Hindlimb muscle (tissue), 1 donor: ENCODE data around the gene INO80. TPM values are rescaled to one million over a fixed set of nuclear protein-coding genes. Genes with fewer than 3 reads are reported as not detected.
"Not testable (repeated sequence)": the region's sequence is repeated elsewhere in the genome, so short reads cannot be mapped to it uniquely, and the experiment has no call there.

Experiments used
- DNase-seq: peaks from one replicate; pipeline ENCODE4 v3.0.0-alpha.2; 2013
- polyA plus RNA-seq: library from polyadenylated mRNA; unstranded; fragments of 120-200 nt; gene quantifications from one replicate; pipeline ENCODE4 v1.2.1, GENCODE V29; 2013; ENCODE audit not compliant: insufficient read length

The INO80 gene
- polyA plus RNA-seq, 1 donor = 17.8 TPM

DNA sequence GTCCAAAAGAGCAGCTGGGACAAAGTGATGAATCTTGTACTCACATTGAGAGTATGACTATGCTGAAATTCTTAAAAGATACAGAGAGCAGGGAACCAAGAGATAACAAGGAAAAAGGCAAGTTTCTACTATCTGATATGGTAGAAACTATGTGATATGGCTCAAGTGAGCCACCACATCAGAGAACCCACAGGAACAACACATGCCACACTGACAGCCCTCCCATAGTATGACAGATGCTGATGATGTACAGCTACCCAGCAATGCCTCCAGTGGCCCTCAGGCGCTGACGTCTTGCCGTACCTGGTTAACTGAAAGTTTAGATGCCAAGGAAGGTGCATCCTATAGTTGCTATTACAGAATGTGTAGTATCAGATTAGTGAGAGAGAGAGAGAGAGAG, 120.4 kb downstream of the INO80 start:
- DNase-seq = no peak

DNA sequence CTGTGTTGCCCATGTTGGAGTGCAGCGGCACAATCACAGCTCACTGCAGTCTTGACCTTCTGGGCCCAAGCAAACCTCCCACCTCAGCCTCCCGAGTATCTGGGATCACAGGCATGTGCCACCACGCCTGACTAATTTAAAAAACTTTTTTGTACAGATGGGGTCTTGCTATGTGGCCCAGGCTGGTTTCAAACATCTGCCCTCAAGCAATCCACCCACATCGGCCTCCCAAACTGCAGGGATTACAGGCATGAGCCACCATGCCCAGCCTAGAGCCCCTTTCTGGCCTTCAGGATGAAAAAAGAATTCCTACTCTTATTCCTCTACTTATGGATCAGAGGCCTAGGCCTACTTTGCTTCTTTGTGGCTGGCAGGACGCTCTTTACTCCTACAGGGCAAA, 123.3 kb downstream of the INO80 start:
- no peak for DNase-seq

DNA sequence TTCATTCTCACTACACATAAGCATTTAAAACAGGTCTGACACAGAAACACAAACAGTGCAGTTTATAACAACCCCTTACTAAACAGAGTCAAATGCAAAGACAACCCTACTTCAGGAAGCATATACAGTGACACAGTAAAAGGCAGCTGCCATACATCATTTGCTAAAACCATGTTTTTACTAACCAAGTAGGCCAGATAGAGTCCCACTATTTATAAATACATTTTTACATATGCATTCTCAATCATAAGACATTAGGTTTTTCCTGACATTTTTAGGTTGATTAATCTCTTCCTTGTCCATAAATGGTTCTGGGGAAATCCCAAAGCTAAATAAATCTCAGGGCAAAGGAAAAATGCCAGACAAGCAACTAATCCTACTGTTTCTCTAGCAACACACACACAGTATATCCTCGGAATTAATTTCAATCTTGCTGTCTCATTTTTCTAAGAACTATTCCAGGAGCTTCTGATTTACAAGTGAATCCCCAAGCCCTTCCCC, 123.8 kb downstream of the INO80 start:
- DNase-seq = no peak

DNA sequence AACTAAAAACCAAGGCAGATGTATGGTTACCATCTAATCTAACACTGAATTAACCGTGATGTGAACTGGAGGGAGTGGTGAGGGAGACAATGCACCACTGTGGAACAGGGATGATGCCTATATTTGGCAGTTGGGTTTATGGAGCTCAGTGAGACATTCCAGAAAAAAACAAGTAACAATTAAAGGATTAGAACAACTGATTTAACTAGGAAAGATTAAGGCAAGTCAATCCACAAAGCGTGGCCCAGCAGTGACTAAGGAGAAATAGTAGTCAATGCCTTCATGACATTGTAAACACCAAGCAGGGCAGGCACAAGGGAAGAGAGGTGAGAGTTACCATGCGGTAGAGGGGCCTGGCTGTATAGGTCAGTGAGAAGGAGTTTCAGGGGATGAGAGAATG, 124.7 kb downstream of the INO80 start:
- DNase-seq = no peak

DNA sequence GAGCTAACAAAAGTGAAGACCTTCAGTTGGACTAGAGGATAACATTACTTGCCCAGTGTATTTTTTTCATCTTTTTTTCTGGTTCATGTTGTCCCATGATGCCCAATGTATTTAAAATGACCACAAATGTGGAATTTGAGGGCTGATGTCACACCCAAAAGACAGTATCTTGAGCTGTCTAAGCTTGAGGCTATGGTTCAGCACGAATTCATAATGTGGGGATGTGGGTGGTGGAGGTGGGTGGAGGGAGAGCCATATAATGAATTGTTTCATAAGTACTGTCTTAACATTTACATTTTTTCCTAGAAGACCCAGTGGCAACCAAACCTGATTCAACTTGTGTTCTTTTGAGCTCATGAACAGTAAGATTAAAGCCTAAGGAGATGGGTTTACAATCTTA, 125.3 kb downstream of the INO80 start:
- DNase-seq = no peak

DNA sequence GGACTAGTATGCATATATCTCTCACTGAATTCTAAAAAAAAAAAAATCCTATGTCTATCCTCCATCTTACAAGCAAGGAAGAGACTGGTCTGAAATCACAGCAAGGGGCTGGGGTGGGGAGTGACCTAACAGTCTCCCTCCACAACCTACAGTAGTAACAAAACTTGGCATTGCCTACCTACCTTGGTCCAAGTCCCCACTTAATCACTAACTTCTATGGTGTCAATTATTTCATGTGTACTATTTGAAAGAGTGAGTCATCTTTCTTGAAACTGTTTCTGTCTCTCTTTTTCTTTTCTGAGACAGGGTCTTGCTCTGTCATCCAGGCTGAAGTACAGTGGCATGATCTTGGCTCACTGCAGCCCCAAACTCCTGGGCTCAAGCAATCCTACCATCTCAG, 126.0 kb downstream of the INO80 start:
- no peak for DNase-seq

DNA sequence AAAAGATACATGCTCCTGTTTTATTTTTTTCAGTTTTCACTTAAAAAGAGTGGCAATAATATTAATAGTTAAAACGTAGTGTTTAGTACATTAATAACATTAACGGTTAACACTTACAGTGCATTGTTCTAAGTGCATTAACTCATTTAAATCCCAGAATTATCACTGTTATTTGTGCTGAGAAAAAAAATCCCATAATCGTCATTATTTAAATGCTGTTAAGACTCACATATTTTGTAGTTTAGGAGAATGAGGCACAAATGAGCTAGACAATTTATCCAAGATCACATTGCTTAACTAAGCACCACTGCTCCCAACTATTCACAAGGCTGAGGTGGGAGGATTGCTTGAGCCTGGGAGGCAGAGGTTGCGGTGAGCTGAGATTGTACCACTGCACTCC, 127.9 kb downstream of the INO80 start:
- DNase-seq = no peak

DNA sequence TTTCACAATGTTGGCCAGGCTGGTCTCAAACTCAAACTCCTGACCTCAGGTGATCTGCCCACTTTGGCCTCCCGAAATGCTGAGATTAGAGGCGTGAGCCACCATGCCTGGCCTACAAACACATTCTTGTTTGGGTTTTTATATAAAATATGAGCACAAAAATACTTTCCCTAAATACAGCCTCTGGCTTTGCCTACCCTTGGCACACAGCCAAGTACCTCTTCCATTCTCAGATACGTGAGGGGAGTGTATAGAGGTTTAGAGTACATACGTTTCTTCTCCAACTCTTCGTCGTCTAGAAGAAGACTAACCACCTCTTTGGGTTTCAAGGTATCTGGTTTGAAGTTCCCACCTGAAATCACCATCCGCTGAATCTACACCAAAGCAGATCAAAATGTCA, 129.3 kb downstream of the INO80 start:
- DNase-seq = no peak

DNA sequence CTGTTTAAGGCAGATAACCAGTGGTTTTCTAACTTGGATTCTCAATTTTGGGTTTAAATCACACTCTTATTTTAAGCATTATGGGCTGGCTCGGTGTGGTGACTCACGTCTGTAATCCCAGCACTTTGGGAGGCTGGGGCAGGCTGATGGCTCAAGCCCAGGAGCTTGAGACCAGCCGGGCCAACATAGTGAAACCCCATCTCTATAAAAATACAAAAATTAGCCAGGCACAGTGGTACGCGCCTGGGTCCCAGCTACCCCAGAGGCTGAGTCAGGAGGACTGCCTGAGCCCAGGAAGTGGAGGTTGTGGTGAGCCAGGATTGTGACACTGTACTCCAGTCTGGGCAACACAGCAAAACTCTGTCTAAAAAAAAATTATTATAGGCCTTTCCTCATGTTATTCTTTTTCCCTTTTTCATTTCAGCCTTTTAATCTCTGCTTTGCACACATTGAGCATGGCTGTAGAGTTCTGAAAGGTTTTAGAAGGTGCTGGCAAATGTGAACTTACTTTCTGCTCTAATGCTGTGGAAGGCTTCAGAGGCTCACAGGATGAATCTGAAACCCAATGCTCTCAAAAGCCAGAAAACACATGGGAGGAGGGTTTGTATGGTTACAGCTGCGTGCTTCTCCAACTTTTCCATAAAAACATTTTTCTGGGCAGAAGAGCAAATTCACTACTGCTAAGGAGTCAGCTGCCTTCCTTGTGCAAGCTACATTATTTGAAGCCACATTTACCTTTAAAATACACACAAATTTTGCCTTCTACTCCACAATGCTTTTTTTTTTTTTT, 130.3 kb downstream of the INO80 start:
- DNase-seq = peak; percentile 22

DNA sequence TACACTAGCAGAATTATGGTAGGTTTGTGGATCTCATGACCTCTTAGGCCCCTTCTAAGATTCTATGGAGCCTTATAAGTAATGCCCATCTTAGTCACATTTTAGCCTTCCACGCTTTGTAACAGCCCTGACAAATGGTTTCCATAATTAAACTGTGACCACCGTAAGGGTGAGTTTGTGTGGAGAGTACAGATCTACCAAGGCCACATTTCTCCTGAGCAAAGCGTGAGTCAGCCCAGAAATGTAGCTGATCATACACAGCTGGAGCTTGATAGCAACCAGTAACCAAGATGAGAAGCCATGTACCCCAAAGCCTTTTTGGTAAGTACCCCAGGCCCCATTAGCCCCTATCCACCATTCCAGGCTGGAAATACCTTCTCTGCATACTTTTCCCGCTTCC, 131.1 kb downstream of the INO80 start:
- no peak for DNase-seq

DNA sequence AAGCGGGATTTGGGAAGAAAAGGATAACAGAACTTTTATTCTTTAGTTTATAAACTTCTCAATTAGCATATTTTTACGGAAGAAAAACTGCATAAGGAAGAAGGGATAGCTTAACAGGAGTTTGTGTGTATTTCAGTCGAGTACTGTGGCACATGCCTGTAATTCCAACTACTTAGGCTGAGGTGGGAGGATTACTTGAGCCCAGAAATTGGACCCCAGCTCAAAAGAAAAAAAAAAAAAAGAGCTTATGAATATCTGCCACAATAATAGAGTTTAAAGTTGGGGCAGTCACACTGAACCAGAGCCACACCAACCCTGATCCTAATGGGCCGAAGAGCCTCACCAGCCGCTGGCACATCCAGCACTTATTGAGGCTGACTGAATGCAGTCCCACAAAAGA, 131.7 kb downstream of the INO80 start:
- DNase-seq = no peak

DNA sequence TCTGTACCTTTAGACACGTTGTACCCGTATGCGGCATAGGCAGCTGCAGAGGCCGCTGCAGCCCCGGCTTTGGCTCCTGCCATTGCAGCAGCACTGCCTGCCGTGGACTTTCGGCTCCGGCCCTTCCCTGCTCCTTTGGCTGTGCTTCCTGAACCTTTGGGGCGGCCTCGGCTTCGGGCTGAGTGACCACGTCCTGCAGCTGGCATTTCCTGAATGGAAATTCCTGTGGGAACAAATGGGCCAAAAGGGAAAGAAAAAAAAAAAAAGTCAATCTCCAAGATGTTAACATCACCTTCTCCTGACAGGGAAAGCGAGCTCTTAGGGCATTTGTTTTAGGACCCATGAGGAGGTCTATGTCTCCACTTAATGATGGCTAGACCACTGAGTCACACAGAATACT, 133.2 kb downstream of the INO80 start:
- no peak for DNase-seq

DNA sequence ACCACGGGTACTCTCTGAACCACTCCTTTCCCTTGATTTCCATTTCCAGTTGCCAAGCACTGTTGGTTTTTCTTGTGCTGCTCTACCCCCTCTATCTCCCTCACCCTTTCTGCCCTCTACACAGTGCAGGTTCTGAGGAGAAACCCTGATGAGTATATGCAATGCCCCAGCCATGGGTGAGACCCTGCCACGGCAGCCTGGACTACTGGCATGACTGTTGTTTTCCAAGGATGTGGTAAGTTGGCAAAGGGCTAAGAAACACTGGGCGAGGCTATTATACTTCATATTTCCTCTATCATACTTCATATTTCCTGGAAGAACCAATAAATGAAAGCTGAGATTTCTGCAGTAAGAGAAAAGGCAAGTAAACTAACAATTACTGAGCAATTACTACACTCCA, 134.9 kb downstream of the INO80 start:
- DNase-seq = no peak

DNA sequence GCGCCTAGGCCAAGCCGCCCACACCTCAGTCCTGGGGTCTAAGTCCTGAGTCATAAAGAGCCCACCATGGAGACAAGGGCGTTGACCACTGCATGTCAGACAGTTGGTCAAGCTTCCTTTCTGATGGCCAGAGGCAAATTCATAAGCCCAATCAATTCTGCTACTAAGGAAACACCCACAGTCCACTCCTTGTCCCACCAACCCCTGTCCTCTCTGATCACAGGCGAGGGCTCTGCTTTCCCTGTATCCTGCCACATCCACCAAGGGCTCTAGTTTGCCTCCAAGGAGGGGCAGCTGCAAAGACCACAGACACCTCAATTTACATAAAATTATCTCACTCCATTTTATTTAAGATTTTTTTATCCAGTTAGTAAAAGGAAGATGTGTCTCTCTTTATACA, 137.5 kb downstream of the INO80 start:
- DNase-seq = no peak

DNA sequence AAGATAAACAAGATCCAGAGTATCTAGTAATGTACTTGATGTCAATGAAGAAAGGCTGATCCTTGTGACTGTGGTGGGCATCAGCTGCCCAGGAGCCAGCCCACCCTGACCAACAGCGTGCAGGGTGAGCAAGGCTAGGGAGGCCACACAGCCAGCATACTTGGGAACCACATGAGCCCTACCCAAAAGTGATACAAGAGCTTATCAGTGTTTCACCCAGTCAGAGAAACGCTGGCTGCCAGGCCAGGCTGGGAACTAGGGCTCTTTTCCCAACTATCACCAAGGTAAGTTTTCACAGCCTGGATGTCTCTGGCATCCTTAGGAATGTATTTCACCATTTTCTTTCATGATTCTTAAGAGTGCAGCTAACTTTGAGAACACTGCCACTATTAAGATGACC, 137.9 kb downstream of the INO80 start:
- no peak for DNase-seq

DNA sequence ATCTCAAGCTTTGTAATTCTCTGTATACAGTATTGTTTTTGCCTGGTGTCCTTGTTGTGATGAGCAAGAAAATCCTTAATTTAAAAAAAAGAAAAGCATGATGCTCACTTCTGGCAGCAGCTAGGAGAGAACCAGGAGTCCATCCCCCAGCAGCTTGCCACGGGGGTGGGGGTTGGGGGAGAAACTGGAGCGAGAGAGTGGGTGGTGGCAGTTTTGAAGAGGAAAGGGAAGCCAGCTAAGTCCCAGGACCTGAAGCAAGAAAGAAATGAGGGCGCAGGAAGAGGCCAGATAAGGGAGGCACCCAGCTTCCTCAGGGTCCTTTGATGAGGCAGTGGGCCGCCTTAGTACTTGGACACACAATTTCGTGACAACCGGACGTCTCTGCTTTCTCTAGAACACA, 139.3 kb downstream of the INO80 start:
- DNase-seq = no peak

DNA sequence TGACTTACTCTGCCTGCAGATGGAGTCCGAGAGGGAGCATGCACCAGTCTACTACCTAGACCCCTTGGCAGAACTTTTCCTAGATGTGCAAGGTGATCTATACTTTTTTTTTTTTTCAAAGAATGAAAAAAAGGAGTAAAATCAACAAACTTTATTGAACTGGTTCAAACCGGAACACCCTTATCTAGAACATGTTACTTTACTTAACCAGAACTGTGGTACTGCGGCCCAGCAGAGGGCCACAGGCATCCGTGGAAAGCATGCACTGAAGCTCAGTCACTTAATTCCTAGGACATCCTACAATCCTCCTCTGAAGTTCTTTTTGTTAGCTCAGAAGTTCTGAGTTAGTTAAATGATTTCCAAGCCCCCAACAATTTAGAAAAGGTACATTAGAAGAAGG, 141.2 kb downstream of the INO80 start:
- DNase-seq = no peak

DNA sequence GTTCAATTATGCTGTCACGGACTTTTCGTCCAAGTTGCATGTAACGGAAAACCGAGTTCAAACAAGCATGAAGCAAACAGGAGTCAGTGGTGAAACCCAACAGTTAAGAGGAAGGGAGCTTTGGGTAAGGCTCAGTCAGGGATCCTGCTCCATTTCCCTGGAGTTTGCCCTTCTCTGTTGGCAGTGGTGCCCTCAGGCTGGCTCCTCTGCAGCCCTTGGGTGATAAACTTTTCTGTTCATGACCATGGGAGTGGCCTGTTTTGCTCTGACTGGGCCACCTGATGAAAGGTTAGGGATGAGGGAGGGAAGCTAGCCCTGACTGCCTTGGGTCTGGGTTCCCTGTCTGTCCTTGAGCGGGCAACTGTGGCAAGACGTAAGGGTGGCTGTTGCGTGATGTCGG, 146.7 kb downstream of the INO80 start:
- DNase-seq = no peak

DNA sequence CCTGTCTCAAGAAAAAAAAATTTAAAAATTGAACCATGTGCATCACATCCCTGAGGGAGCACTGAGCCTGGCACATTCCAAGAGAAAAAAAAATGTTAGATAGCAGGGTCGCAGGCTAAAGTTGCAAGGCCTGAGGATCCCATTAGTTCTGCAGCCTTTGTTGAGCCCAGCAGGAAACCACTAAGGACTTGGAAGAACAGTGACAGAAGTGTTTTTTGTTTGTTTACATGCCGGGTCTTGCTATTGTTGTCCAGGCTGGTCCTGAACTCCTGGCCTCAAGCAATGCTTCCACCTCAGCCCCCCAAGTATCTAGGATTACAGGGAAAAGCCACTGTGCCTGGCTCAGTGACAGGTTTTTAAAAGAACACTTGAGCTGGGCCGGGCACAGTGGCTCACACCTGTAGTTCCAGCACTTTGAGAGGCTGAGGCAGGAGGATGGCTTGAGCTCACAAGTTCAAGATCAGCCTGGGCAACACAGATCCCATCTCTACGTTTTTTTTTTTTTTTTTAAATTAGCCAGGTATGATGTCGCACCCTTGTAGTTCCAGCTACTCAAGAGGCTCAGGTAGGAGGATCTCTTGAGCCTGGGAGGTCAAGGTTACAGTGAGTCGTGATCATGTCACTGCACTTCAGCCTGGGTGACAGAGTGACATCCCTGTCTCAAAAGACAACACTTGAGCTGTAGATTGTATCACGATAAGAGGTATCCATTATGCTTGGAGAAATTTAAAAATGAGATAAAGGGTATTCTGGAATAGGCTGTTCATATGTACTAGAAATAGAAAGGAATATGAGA, 147.6 kb downstream of the INO80 start:
- no peak for DNase-seq

DNA sequence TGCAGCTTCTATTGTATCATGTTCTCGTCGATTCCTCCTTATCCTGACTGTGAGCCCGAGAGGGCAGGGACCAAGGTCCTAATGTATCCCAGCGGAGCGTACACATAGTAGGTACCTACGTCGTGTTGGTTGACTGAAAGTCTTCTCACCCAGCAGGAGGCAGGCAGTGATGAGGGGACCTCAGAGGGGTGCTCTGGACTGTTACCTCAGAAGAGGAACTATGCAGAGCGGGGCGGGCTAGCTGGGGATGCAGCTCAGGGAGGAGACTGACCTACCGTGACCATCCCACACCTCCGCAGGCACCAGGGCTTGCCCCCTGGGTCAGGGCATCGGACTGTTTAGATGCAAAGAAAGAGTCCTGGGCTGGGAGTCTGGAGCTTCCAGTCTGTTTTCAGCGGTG, 151.4 kb downstream of the INO80 start:
- no peak for DNase-seq

DNA sequence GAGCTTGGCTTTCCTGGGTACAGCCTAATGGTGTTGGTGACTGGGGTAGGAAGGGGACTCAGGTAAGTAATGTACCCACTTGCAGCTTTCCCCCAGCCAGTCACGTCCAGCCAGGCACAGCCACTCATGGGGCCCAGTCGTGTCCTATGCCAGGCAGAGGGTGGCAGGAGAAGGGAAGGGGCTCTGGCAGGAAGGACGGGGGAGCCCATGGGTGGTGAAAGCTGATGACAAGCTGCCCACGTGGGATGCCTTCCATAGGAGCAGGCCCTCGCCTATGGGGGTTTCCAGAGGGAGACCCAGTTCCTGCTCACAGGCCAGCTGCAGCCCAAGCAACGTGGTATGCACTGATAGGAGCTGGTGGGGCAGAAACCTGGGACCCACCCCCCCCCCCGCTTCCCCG, 152.1 kb downstream of the INO80 start:
- DNase-seq = no peak

DNA sequence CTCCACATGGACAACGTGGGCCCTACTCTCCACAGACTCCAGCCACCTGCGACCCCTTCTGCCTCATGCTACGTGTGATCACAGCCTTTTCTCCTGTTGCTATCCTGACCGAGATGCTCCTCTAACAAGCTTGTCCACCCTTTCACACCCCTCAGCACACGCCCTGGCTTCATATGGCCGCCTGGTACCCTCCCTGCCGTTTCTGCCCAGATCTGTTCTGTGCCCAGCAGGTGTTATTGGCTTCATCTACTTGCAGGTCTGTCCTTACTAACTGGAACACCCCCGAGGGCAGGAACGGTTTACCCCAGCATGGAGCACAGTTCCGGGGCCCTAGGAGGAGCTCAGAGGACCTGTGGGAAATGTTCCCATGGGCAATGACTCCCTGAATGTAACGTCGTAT, 152.9 kb downstream of the INO80 start:
- no peak for DNase-seq

DNA sequence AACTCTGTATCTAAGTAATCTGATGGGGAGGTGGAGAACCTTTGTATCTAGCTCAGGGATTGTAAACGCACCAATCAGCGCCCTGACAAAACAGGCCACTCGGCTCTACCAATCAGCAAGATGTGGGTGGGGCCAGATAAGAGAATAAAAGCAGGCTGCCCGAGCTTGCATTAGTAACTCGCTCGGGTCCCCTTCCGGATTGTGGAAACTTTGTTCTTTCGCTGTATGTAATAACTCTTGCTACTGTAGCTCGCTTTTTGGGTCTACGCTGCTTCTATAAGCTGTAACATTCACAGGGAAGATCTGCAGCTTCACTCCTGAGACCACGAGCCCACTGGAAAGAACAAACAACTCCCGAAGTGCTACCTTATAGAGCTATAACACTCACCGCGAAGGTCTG, 153.8 kb downstream of the INO80 start:
- not testable (repeated sequence) for DNase-seq

DNA sequence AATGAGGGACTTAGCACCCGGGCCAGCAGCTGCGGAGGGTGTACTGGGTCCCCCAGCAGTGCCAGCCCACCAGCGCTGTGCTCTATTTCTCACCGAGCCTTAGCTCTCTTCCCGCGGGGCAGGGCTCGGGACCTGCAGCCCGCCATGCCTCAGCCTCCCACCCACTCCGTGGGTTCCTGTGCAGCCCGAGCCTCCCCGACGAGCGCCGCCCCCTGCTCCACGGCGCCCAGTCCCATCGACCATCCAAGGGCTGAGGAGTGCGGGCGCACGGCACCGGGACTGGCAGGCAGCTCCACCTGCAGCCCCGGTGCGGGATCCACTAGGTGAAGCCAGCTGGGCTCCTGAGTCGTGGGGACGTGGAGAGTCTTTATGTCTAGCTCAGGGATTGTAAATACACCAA, 154.3 kb downstream of the INO80 start:
- DNase-seq = not testable (repeated sequence)
